ENCODE data around the gene ACAD9.

DNA sequence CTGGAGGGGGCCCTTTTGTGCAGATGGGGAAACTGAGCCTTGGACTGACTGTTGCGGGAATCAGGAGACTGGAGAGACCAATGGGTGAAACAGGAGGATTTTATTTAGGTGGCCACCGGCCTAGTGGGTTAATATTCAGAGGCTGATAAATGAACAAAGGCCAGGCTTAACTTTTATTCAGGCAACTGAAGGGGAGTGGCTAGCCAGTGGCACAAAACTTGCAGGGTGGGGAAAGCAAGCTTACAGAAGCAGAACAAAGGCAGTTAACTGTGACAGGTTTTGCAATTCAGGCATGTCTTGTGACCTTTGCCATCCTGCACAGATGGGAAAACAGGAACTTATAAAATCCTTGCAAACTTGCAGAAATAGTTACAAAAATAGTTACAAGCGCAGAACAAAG lies 24.9 kb upstream of the ACAD9 start:
- TF ChIP-seq CTCF (conservative IDR thresholded peaks at IDR 0.05; ENCODE audit: low read length) (no peak), EZH2phosphoT487 (IDR thresholded peaks at IDR 0.05; ENCODE audit: borderline replicate concordance, low read depth, low read length) (no peak)

Measured in OCI-LY7 (cell line).